Kidney (tissue), 14 donors: Measurements from ENCODE around the gene ATL1. TPM values are rescaled to one million over a fixed set of nuclear protein-coding genes. Genes with fewer than 3 reads are reported as not detected.
A peak's percentile ranks its signal among the peaks of the same experiment; 100 is the strongest.

Experiments used
- DNase-seq, 5 donors: peaks; one replicate each; pipeline ENCODE4 v3.0.0-alpha.2; 2013 to 2020
- FAIRE-seq: peaks from 2 replicates; lab custom pipeline; 2012; peaks lifted over from hg19 to GRCh38; lab: Jason Lieb, UNC
- H3K27ac ChIP-seq, 2 donors: one replicate each; pipeline ENCODE4 v1.7.0; 2013; ENCODE audit warnings: low read depth in 2 of 2, low read length in 2 of 2, inconsistent platforms in 1 of 2
- H3K27me3 ChIP-seq: one replicate; pipeline ENCODE4 v1.7.1; 2013; ENCODE audit warnings: low read length, inconsistent platforms; ENCODE audit not compliant: control insufficient read depth, insufficient read depth
- H3K36me3 ChIP-seq, 3 donors: one replicate each; pipeline versions ENCODE4 v1.7.0 to v1.7.1; 2013; ENCODE audit warnings: low read length in 3 of 3, control low read depth in 1 of 3, inconsistent platforms in 1 of 3; ENCODE audit not compliant: insufficient read depth in 3 of 3, control insufficient read depth in 2 of 3
- H3K4me1 ChIP-seq, 3 donors: one replicate each; pipeline versions ENCODE4 v1.7.0 to v1.7.1; 2013; ENCODE audit warnings: low read length in 3 of 3, inconsistent platforms in 1 of 3, low read depth in 1 of 3; ENCODE audit not compliant: control insufficient read depth in 2 of 3, insufficient read depth in 2 of 3
- H3K4me3 ChIP-seq, 3 donors: one replicate each; pipeline versions ENCODE4 v1.7.0 to v1.8.1; 2013; ENCODE audit warnings: low read length in 3 of 3, control low read depth in 1 of 3, inconsistent platforms in 1 of 3
- H3K9ac ChIP-seq, 3 donors: one replicate each; pipeline versions ENCODE4 v1.7.0 to v1.7.1; 2013; ENCODE audit warnings: low read length in 3 of 3, control low read depth in 1 of 3, inconsistent platforms in 1 of 3
- H3K9me3 ChIP-seq, 3 donors: one replicate each; pipeline versions ENCODE4 v1.7.0 to v1.7.1; 2013; ENCODE audit warnings: low read length in 3 of 3, control low read depth in 1 of 3, inconsistent platforms in 1 of 3; ENCODE audit not compliant: control insufficient read depth in 2 of 3, insufficient read depth in 1 of 3
- intact Hi-C: fragments of 100-400 bp; cut with DNase I; formaldehyde crosslinking; loops from one replicate; pipeline ENCODE4 v1.11.1; 2022
- polyA plus RNA-seq: library from polyadenylated mRNA; stranded (reverse); fragments of 350-450 nt; fragmentation: Illumina TruSeq; extraction: RNeasy Lipid Tissue Mini Kit (QIAGEN cat#74804); gene quantifications from one replicate; pipeline ENCODE4 v1.2.3, GENCODE V29; 2014; ENCODE audit warnings: low read depth, low replicate concordance; ENCODE audit not compliant: insufficient read depth
- total RNA-seq: library from RNA; stranded (reverse); fragmentation: NEBNext Ultra II Directional; extraction: Animal tissue kit (Norgen Biotek cat#: 25700); gene quantifications from one replicate; pipeline ENCODE4 v1.2.1, GENCODE V29; 2021
- TF ChIP-seq, protein P1 (sequence below): IDR thresholded peaks from 3 replicates; pipeline ENCODE4 v1.5.1; 2012; ENCODE audit warnings: mild to moderate bottlenecking, moderate library complexity, borderline replicate concordance; ENCODE audit not compliant: insufficient read depth; ENCODE audit errors: extremely low read depth
- donor health status: control.
- donor health status: control.
- donor health status: control.
- donor health status: control.
- donor health status: control.
- donor health status: DM: yes; HTN: yes; CAD: no.
- donor health status: Normal renal cell carcinoma (clear cell type).

Gene ATL1
- total and polyA plus RNA-seq, 2 donors from 2014 or later = 4.0 to 5.9 TPM

DNA sequence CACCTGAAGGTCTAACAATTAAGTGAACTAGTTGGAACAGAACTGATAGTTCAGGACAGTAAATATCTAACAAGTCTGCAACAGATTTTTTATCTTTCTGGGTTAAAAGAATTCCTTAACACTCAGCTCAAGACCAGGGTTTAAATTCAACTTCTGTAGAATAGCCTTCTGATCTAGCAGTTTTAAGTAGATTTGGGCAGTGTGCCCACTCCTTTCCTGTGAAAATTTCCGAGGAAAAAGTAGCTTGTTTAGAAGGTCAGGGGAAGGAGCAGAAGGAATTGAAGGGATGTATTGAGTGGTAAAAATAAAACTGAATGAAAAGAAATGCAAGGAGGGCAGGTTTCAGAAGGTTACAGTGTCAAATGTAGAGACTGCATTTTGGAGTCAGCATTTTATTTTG, 45.8 kb downstream of the ATL1 start:
- Histone ChIP-seq H3K9ac (no peak overlapping the region), H3K36me3 (no peaks in the 10 kb centered on the region), H3K27ac (no peak overlapping the region), H3K4me3 (no peak overlapping the region), H3K4me1 (no peaks in the 10 kb centered on the region), H3K27me3 (no peaks in the 10 kb centered on the region), H3K9me3 (no peaks in the 10 kb centered on the region)
- intact Hi-C loops = no loop called here
- TF ChIP-seq, protein P1, sequence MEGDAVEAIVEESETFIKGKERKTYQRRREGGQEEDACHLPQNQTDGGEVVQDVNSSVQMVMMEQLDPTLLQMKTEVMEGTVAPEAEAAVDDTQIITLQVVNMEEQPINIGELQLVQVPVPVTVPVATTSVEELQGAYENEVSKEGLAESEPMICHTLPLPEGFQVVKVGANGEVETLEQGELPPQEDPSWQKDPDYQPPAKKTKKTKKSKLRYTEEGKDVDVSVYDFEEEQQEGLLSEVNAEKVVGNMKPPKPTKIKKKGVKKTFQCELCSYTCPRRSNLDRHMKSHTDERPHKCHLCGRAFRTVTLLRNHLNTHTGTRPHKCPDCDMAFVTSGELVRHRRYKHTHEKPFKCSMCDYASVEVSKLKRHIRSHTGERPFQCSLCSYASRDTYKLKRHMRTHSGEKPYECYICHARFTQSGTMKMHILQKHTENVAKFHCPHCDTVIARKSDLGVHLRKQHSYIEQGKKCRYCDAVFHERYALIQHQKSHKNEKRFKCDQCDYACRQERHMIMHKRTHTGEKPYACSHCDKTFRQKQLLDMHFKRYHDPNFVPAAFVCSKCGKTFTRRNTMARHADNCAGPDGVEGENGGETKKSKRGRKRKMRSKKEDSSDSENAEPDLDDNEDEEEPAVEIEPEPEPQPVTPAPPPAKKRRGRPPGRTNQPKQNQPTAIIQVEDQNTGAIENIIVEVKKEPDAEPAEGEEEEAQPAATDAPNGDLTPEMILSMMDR = no peak
- DNase-seq (peak in 2 of 5 donors; percentile 15 to 61), FAIRE-seq (no peak)

DNA sequence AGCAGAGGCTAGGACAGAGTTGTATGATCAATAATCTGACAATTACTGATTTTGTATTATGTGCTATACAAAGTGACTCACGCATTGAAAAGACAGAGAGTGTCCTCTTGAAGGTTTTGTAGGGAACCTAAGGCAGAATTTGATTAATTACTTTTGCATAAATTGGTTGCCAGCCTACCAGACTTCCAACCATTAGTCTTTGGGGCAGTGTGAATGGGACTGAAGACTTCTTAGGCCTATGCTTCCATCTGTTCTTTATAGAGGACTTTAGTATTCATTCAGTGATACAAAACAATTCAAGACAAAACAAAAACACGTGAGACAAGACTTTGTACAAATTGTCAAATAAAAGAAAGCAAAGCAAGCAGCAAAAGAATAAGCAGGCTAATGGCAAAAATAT, 46.5 kb downstream of the ATL1 start:
- Histone ChIP-seq H3K36me3 (no peaks in the 10 kb centered on the region), H3K9ac (no peak overlapping the region), H3K27me3 (no peaks in the 10 kb centered on the region), H3K9me3 (no peaks in the 10 kb centered on the region), H3K4me3 (no peak overlapping the region), H3K27ac (no peak overlapping the region), H3K4me1 (no peaks in the 10 kb centered on the region)
- intact Hi-C loops = no loop called here
- no peak for FAIRE-seq
- DNase-seq = no peak
- TF ChIP-seq, protein P1 = no peak

DNA sequence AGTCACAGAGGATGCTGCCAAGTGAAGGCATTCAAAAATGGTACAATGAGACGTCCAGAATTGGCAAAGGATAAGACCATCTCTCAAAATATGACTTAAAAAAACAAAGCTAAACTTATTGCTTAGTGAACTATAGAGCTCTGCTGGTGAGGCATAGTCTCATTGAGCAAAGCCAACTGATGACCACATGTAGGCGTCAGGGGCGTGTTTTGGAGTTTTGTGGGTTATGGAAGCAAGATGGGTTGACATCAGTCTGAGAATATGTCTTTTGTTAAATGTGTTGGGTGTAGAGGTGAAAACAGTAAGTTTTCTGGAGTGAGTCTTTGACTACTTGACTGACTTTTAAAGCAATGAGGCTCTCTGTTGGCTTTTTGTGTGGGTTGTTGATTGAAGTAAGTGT, 47.2 kb downstream of the ATL1 start:
- Histone ChIP-seq H3K4me1 (no peaks in the 10 kb centered on the region), H3K4me3 (no peak overlapping the region), H3K9me3 (no peaks in the 10 kb centered on the region), H3K27me3 (no peaks in the 10 kb centered on the region), H3K27ac (no peak overlapping the region), H3K9ac (no peak overlapping the region), H3K36me3 (no peaks in the 10 kb centered on the region)
- DNase-seq (no peak), FAIRE-seq (no peak)
- TF ChIP-seq, protein P1 = no peak
- intact Hi-C loops = no loop called here

DNA sequence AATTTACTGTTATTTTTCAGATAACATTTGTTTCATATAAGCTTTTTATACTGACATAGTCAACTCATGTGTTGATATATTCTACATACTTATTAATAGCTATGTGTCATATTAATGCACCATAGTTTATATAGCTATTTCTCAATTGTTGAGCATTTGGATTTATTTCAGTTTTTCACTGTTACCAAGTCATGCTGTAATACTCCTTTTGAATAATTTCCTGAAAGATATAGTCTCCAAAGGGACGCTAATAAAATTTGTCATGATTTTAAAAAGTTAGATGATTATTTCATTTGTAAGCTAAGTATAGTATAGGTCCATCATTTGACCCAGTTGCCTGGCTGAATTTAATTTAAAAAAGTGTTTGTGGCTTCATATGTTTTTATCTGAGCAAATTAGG, 47.8 kb downstream of the ATL1 start:
- no peak for FAIRE-seq
- Histone ChIP-seq H3K9ac (no peak overlapping the region), H3K4me3 (no peak overlapping the region), H3K36me3 (no peaks in the 10 kb centered on the region), H3K27me3 (no peaks in the 10 kb centered on the region), H3K27ac (no peak overlapping the region), H3K9me3 (no peaks in the 10 kb centered on the region), H3K4me1 (no peaks in the 10 kb centered on the region)
- intact Hi-C loops = no loop called here
- no peak for DNase-seq
- TF ChIP-seq, protein P1 = no peak
